Esophagus squamous epithelium (tissue), 5 donors: ENCODE measurements around the gene MED27. TPM values are rescaled to one million over a fixed set of nuclear protein-coding genes. Genes with fewer than 3 reads are reported as not detected.

ENCODE experiments used
- DNase-seq: peaks from one replicate; lab custom pipeline; 2025; lab: John Stamatoyannopoulos, UW
- H3K27ac ChIP-seq, 4 donors: fragments of 200-600 bp; sonication (generic); one replicate each; pipeline ENCODE4 v1.5.1; 2016 to 2019; ENCODE audit warnings: mild to moderate bottlenecking in 1 of 4
- H3K27me3 ChIP-seq, 4 donors: fragments of 200-600 bp; sonication (generic); 1 replicate in 3 of 4; 2 replicates in 1 of 4; pipeline versions ENCODE4 v1.5.1 to v1.6.0; 2017 to 2021; ENCODE audit warnings: antibody characterized with exemption in 1 of 4
- H3K36me3 ChIP-seq, 3 donors: fragments of 200-600 bp; sonication (generic); one replicate each; pipeline ENCODE4 v1.5.1; 2016 to 2019
- H3K4me1 ChIP-seq, 3 donors: fragments of 200-600 bp; sonication (generic); one replicate each; pipeline ENCODE4 v1.5.1; 2017 to 2019
- H3K4me3 ChIP-seq, 4 donors: fragments of 200-600 bp; sonication (generic); 1 replicate in 3 of 4; 2 replicates in 1 of 4; pipeline ENCODE4 v1.5.1; 2016 to 2019; ENCODE audit warnings: mild to moderate bottlenecking in 2 of 4, moderate library complexity in 1 of 4
- H3K9me3 ChIP-seq, 3 donors: fragments of 200-600 bp; sonication (generic); one replicate each; pipeline ENCODE4 v1.5.1; 2016 to 2019
- CTCF ChIP-seq, 6 experiments: fragments of 450-650 bp in 4 of 6; fragments of 200-600 bp in 2 of 6; sonication (generic) in 2 of 6; IDR thresholded peaks; one replicate each; pipeline ENCODE4 v1.5.1; 2016 to 2019; ENCODE audit warnings: antibody characterized with exemption in 6 of 6, mild to moderate bottlenecking in 4 of 6, moderate library complexity in 4 of 6
- POLR2A ChIP-seq, 4 donors: fragments of 450-650 bp; IDR thresholded peaks; one replicate each; pipeline ENCODE4 v1.6.1; 2017; ENCODE audit warnings: antibody characterized with exemption in 4 of 4, mild to moderate bottlenecking in 4 of 4, moderate library complexity in 3 of 4
- WGBS, 2 donors: methylation state at CpG; one replicate each; pipeline ENCODE4 v1.1.5; 2018; 5-methylcytosine and 5-hydroxymethylcytosine counted together
- intact Hi-C: fragments of 100-400 bp; cut with DNase I; formaldehyde crosslinking; loops from one replicate; pipeline ENCODE4 v1.15.0; 2022
- total RNA-seq, 4 donors: library from RNA; depleted of rRNA; stranded (reverse); fragments of >200 nt; gene quantifications; one replicate each; pipeline ENCODE4 v1.1.0, GENCODE V29; 2016
- donor health status: DM: yes; HTN: yes; CAD: no.

Gene MED27
- total RNA-seq, 4 donors from 2014 or later, result 10.6 to 20.0 (median 17.6) TPM

- H3K27ac ChIP-seq, result peak overlapping the region; percentile 16 to 86 (median 69)
- WGBS, 2 donors, result 67 to 85% methylated on average over 9 to 12 of the region's 12 CpGs
- H3K36me3 ChIP-seq, result peaks cover 0 to 9% (median 0%) of the 10 kb centered on the region in 3 donors
- H3K4me3 ChIP-seq, result no peak overlapping the region
- peaks cover 31 to 49% (median 32%) of the 10 kb centered on the region in 3 donors for H3K4me1 ChIP-seq
- no peak for DNase-seq
- no peaks in the 10 kb centered on the region for H3K27me3 ChIP-seq
- H3K9me3 ChIP-seq, result no peaks in the 10 kb centered on the region
- intact Hi-C loops, result no loop called here
- TF ChIP-seq POLR2A (IDR thresholded peaks at IDR 0.05) (no peak), CTCF (IDR thresholded peaks at IDR 0.05) (no peak)
Measured at GRCh38 chr9:132008855-132009812, 70.5 kb downstream of the MED27 start.

GRCh38 chr9:132008184-132008803 is 71.4 kb downstream of the MED27 start:
- H3K27ac ChIP-seq, result peak overlapping the region in 3 of 4 donors; percentile 63 to 86 (median 85)
- TF ChIP-seq POLR2A (IDR thresholded peaks at IDR 0.05) (no peak), CTCF (IDR thresholded peaks at IDR 0.05) (no peak)
- peaks cover 0 to 9% (median 0%) of the 10 kb centered on the region in 3 donors for H3K36me3 ChIP-seq
- H3K27me3 ChIP-seq, result no peaks in the 10 kb centered on the region
- intact Hi-C loops, result no loop called here
- peaks cover 31 to 49% (median 32%) of the 10 kb centered on the region in 3 donors for H3K4me1 ChIP-seq
- no peaks in the 10 kb centered on the region for H3K9me3 ChIP-seq
- 64 to 67% methylated on average over 8 of the region's 8 CpGs for WGBS, 2 donors
- no peak for DNase-seq
- H3K4me3 ChIP-seq, result no peak overlapping the region

- H3K36me3 ChIP-seq, result peaks cover 0 to 2% (median 0%) of the 10 kb centered on the region in 3 donors
- WGBS, 2 donors, result 68 to 73% methylated on average over 5 of the region's 5 CpGs
- DNase-seq, result no peak
- H3K4me3 ChIP-seq, result peak overlapping the region in 2 of 4 donors; percentile 5 to 22
- TF ChIP-seq POLR2A (IDR thresholded peaks at IDR 0.05), result no peak
- no peak for TF ChIP-seq CTCF (IDR thresholded peaks at IDR 0.05)
- H3K27me3 ChIP-seq, result no peaks in the 10 kb centered on the region
- H3K4me1 ChIP-seq, result peaks cover 31 to 49% (median 32%) of the 10 kb centered on the region in 3 donors
- H3K27ac ChIP-seq, result peak overlapping the region in 3 of 4 donors; percentile 63 to 86 (median 85)
- H3K9me3 ChIP-seq, result no peaks in the 10 kb centered on the region
- intact Hi-C loops, result no loop called here
Measured at GRCh38 chr9:132007371-132008025, 72.2 kb downstream of the MED27 start.

- Histone ChIP-seq H3K4me1 (peaks cover 31 to 49% (median 32%) of the 10 kb centered on the region in 3 donors), H3K4me3 (peak overlapping the region in 2 of 4 donors; percentile 5 to 22), H3K36me3 (no peaks in the 10 kb centered on the region), H3K27ac (peak overlapping the region; percentile 63 to 86 (median 75)), H3K27me3 (no peaks in the 10 kb centered on the region), H3K9me3 (no peaks in the 10 kb centered on the region)
- DNase-seq, result no peak
- intact Hi-C loops, result no loop called here
- WGBS, 2 donors, result 24 to 34% methylated on average over 9 of the region's 9 CpGs
- TF ChIP-seq POLR2A (IDR thresholded peaks at IDR 0.05) (no peak), CTCF (IDR thresholded peaks at IDR 0.05) (no peak)
Measured at GRCh38 chr9:132006677-132007370, 72.8 kb downstream of the MED27 start.
